NCI-H1930 (cell line): ENCODE results near the gene SLC34A3.

Experiments used
- DNase-seq, 2 experiments: peaks; one replicate each; lab custom pipeline; 2025; lab: John Stamatoyannopoulos, UW

The SLC34A3 gene

GRCh38 chr9:137195525-137196220 is 35.0 kb upstream of the SLC34A3 start:
- DNase-seq, result no peak

DNA sequence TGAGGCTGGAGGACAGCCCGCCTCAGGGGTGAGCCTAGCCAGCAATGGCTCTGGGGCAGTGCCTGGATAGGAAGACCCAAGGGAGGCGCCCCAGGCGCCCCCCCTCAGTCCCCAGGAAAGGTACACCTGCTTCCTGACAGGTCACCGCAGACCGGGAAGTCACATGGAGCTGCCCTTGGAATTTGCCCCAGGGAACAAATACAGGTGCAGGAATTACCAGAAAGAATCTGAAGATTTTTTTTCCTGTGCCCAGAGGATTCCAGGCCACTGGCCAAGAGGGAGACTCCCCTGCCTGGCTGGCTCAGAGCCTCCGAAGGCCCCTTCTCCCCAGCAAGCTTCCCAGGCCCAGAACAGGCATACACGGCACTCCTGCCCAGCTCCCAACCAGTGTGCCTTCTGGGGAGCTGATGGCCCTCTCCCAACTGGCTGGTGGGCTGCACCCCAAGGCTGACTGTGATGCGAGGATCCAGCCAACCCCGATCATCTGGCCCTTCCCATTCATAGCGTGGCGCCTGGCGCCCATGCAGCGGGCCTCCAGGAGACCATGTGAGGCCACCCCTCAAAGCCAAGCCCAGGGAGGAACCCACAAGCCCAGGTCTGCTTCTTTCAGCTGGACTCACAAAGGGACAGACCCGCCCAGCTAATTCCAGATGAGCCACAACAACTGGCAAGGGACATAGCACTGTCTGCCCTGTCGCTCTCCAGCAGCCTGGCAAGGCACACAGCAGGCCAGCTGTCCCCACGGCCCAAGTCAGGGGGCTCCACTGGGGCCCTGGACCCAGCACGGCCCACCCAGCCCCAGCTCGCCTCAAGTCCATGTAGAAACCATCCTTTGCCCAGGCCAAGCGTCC is 32.4 kb upstream of the SLC34A3 start:
- DNase-seq, result no peak

DNA sequence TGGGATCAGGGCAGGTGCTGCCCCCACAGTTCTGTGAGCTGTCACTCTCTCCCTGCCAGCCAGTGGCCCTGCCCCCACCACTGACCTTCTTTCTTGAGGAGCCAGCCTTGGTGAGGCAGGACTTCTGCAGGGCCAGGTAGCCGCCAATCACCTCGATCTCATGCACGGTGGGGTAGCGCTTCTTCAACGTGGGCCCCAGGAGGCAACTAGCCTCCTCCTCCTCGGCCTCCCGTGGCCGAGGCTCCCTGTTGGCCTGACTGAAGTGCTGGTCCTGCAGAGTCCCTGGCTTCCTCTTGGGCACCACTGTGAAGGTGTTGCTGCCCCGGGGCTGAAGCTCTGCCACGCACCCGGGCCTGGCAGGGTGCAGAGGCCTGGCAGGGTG is 31.8 kb upstream of the SLC34A3 start:
- DNase-seq, result no peak

- DNase-seq, result no peak
These were observed 31.1 kb upstream of the SLC34A3 start for GRCh38 chr9:137199411-137200121.

- peak; percentile 99 for DNase-seq
These were observed 30.1 kb upstream of the SLC34A3 start, which contains the start of gene TPRN for GRCh38 chr9:137200311-137201204. TPRN (minus strand) TSS chr9:137200741; CDS start chr9:137200711, 30 bp downstream.

DNA sequence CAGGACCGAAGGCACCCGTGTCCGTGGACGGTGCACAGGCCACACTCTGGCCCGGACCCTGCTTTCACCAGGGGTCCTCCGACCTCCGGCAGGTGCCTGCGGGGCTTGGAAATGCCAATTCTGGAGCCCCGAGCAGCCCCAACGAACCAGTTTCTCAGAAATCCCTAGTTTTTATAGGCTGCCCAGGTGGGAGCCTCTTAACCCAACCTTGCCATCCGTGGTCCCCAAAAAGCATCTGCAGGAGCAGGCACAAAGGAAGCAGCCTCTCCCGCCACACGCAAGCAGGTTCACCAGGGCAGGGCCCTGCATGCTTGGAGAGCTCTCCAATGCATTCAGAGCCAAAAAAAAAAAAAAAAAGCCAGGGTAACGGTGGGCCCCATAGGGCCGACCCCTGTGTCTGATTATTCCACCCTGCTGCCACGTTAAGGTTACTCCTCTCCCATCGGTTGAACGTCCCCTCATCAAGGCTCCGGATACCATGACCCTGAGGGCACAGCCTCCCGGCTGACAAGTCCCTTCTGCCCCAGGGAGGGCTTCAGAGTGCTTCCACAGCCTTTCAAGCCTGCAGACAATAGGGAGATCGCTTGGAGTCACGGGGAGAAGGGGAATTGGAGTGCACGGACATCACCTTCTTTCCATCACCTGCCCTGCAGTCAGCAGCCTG is 29.4 kb upstream of the SLC34A3 start:
- DNase-seq, result no peak

DNA sequence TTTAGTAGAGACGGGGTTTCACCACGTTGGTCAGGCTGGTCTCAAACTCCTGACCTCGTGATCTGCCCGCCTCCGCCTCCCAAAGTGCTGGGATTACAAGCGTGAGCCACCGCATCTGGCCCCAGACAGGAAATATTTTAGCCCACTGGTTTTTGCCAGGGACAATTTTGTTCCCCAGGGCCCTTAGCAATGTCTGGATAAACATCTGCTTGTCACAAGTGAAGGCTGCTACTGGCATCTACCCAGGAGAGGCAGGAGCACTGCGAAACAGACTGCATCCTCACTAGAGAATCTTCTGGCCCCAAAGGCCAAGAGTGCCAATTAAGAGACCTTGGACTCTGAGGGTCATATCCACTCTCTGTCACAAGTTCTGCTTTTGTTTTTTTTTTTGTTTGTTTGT is 27.7 kb upstream of the SLC34A3 start:
- DNase-seq, result no peak

GRCh38 chr9:137204731-137205125 is 26.0 kb upstream of the SLC34A3 start:
- DNase-seq, result no peak

GRCh38 chr9:137205126-137206069 is 25.3 kb upstream of the SLC34A3 start, which contains the start of the genes NDOR1 and TMEM203:
NDOR1 (plus strand) TSS chr9:137205700; CDS start chr9:137205778, 78 bp downstream.
TMEM203 (minus strand) TSS chr9:137205648; CDS start chr9:137205414, 234 bp downstream.
- peak; percentile 70 to 80 for DNase-seq

DNA sequence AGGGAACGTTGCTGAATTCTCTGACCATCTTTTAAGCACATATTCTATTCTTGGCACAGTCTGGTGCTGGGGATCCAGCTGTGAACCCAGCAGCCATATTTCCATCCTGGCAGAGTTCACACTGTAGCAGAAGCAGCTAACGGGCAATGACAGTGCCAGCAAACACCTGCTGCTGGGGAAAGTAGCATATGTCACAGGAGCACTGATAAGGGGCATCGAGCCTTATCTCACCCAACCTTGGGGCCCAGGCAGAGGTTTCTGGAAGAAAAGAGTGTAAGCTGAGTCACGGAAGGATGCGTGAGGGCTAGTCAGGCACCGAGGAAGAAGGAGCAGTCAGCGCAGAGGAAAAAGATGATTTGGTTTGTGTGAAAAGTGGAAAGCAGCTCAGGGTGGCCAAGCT is 24.1 kb upstream of the SLC34A3 start:
- DNase-seq, result no peak

- no peak for DNase-seq
These were observed 19.2 kb upstream of the SLC34A3 start for GRCh38 chr9:137211532-137211931.

DNA sequence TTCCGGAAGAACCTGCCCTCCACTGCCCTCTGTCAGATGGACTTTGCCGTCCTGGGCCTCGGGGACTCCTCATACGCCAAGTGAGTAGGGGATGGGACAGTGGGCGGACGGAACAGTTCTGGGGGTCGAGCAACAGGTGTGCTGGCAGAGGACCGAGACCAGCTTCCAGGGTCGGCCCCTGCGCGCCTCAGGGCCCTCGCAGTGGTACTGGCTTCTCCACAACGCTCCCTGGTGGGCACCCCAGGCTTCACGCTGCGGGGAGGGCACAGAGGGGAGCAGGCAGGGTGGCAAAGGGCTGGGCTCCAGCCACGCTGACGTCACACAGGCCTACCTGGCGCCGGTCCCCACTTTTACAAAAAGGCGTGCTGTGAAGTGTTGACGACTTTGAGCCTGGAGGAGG is 18.2 kb upstream of the SLC34A3 start:
- DNase-seq, result no peak

GRCh38 chr9:137213160-137214060 is 17.3 kb upstream of the SLC34A3 start:
- DNase-seq, result no peak

GRCh38 chr9:137214620-137215019 is 16.1 kb upstream of the SLC34A3 start:
- DNase-seq, result no peak

- no peak for DNase-seq
These were observed 15.3 kb upstream of the SLC34A3 start for GRCh38 chr9:137215196-137215986.

DNA sequence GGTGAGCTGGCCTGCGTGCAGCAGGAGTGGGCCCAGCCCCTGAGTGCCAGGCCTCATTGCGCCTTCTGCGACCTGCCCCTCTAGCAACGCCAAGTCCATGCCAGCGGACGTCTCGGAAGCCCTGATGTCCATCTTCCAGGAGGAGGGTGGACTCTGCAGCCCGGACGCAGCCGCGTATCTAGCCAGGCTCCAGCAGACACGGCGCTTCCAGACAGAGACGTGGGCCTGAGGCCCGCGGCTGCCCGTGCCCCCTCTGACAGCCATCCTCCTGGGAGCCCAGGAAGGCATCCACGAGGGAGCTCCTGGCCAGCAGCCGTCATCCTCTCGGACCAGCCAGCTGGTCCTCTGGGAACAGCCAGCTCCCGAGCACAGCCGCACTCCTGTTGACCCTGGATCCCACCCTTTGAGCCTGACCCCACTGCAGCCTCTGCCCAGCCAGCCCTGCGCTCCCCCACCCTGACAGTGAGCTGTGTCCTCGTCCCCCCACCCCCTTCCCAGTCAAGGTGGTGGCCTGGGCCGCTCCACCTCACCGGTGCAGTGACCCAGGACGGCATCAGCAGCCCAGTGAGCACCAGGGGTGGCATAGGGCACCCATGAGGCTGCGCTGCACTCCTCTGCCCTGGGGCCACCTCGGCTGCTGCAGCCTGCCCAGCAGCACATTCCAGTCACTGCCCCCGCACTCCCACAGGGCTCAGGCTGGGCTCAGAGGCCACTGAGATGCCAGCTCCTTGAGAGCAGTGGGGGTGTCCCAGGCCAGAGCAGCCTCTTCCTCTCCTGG is 14.3 kb upstream of the SLC34A3 start:
- no peak for DNase-seq
